H9 (cell line): ENCODE results near the gene SRP68. TPM values are rescaled to one million over a fixed set of nuclear protein-coding genes. Genes with fewer than 3 reads are reported as not detected.

Experiments used
- DNase-seq: peaks from one replicate; pipeline ENCODE4 v3.0.0-alpha.2; 2017
- H2AFZ ChIP-seq: one replicate; pipeline ENCODE4 v1.6.1; 2013; ENCODE audit warnings: mild to moderate bottlenecking, low read length, control low read depth, moderate library complexity
- H2AK5ac ChIP-seq: 2 replicates; pipeline ENCODE4 v1.6.1; 2013; ENCODE audit warnings: low read length, control low read depth, mixed read lengths; ENCODE audit not compliant: insufficient read length
- H2BK120ac ChIP-seq: one replicate; pipeline ENCODE4 v1.6.1; 2013; ENCODE audit warnings: low read depth, mild to moderate bottlenecking, low read length, control low read depth, inconsistent platforms; ENCODE audit not compliant: poor library complexity, severe bottlenecking
- H2BK12ac ChIP-seq: 2 replicates; pipeline ENCODE4 v1.6.1; 2013; ENCODE audit warnings: low read length, control low read depth, mixed read lengths, low read depth; ENCODE audit not compliant: insufficient read length
- H2BK15ac ChIP-seq: 2 replicates; pipeline ENCODE4 v1.6.1; 2013; ENCODE audit warnings: low read depth, low read length, control low read depth
- H2BK20ac ChIP-seq: one replicate; pipeline ENCODE4 v1.6.1; 2013; ENCODE audit warnings: low read depth, mild to moderate bottlenecking, low read length, control low read depth, inconsistent platforms; ENCODE audit not compliant: poor library complexity, severe bottlenecking
- H2BK5ac ChIP-seq: 2 replicates; pipeline ENCODE4 v1.6.1; 2013; ENCODE audit warnings: low read length, control low read depth, mixed read lengths; ENCODE audit not compliant: insufficient read length
- H3K14ac ChIP-seq: 2 replicates; pipeline ENCODE4 v1.6.1; 2013; ENCODE audit warnings: low read length, control low read depth; ENCODE audit not compliant: insufficient read depth
- H3K18ac ChIP-seq: 2 replicates; pipeline ENCODE4 v1.6.1; 2013; ENCODE audit warnings: low read depth, mild to moderate bottlenecking, mixed read lengths, low read length, control low read depth; ENCODE audit not compliant: insufficient read length
- H3K23ac ChIP-seq: 2 replicates; pipeline ENCODE4 v1.6.1; 2013; ENCODE audit warnings: low read length, control low read depth, mixed read lengths, low read depth; ENCODE audit not compliant: insufficient read length
- H3K23me2 ChIP-seq: 2 replicates; pipeline ENCODE4 v1.6.1; 2013; ENCODE audit warnings: low read depth, mild to moderate bottlenecking, mixed read lengths, low read length, control low read depth; ENCODE audit not compliant: insufficient read length, poor library complexity, severe bottlenecking
- H3K27ac ChIP-seq: 2 replicates; pipeline ENCODE4 v1.5.1; 2013; ENCODE audit warnings: low read length, control low read depth, mixed read lengths, low read depth; ENCODE audit not compliant: insufficient read length
- H3K27me3 ChIP-seq: 2 replicates; pipeline ENCODE4 v1.6.1; 2013; ENCODE audit warnings: low read length, control low read depth, inconsistent platforms; ENCODE audit not compliant: insufficient read depth
- H3K4ac ChIP-seq: 2 replicates; pipeline ENCODE4 v1.6.1; 2013; ENCODE audit warnings: low read depth, mild to moderate bottlenecking, control low read depth, inconsistent platforms, low read length, moderate library complexity
- H3K4me1 ChIP-seq: 2 replicates; pipeline ENCODE4 v1.6.1; 2013; ENCODE audit warnings: low read length, control low read depth, inconsistent platforms; ENCODE audit not compliant: insufficient read depth
- H3K4me2 ChIP-seq: 2 replicates; pipeline ENCODE4 v1.6.1; 2013; ENCODE audit warnings: low read length, control low read depth, mixed read lengths; ENCODE audit not compliant: insufficient read length, insufficient read depth
- H3K56ac ChIP-seq: 2 replicates; pipeline ENCODE4 v1.6.1; 2013; ENCODE audit warnings: low read depth, mild to moderate bottlenecking, mixed read lengths, low read length, control low read depth; ENCODE audit not compliant: insufficient read length
- H3K79me1 ChIP-seq: 2 replicates; pipeline ENCODE4 v1.6.1; 2013; ENCODE audit warnings: low read depth, mild to moderate bottlenecking, moderate library complexity, low read length, control low read depth, inconsistent platforms; ENCODE audit not compliant: insufficient read depth, poor library complexity, severe bottlenecking
- H3K79me2 ChIP-seq: 2 replicates; pipeline ENCODE4 v1.6.1; 2013; ENCODE audit warnings: low read length, control low read depth, inconsistent platforms; ENCODE audit not compliant: insufficient read depth
- H3K9ac ChIP-seq: 2 replicates; pipeline ENCODE4 v1.6.1; 2013; ENCODE audit warnings: low read length, control low read depth, mixed read lengths; ENCODE audit not compliant: insufficient read length; ENCODE audit errors: extremely low read depth
- H3K9me3 ChIP-seq: one replicate; pipeline ENCODE4 v1.6.1; 2013; ENCODE audit warnings: low read depth, low read length, inconsistent platforms; ENCODE audit not compliant: control insufficient read depth
- H3T11ph ChIP-seq: one replicate; pipeline ENCODE4 v1.6.1; 2013; ENCODE audit warnings: mild to moderate bottlenecking, low read length, control low read depth, inconsistent platforms
- H4K20me1 ChIP-seq: one replicate; pipeline ENCODE4 v1.6.1; 2013; ENCODE audit not compliant: control insufficient read depth, insufficient read length, insufficient read depth
- H4K5ac ChIP-seq: 2 replicates; pipeline ENCODE4 v1.6.1; 2013; ENCODE audit warnings: low read depth, mild to moderate bottlenecking, mixed read lengths, low read length, control low read depth; ENCODE audit not compliant: insufficient read length
- H4K8ac ChIP-seq: replicated peaks from 2 replicates; pipeline ENCODE4 v1.6.1; 2013; ENCODE audit warnings: low read length, control low read depth, mixed read lengths, low read depth; ENCODE audit not compliant: insufficient read length
- H4K91ac ChIP-seq: 2 replicates; pipeline ENCODE4 v1.6.1; 2013; ENCODE audit warnings: low read depth, mild to moderate bottlenecking, moderate library complexity, mixed read lengths, low read length, control low read depth; ENCODE audit not compliant: insufficient read length
- H3K27ac Mint-ChIP-seq, 3 experiments: 2 replicates in 2 of 3; 3 replicates in 1 of 3; pipeline ENCODE4 v1.8.0; 2020 to 2021; ENCODE audit warnings: mixed read lengths in 3 of 3, mild to moderate bottlenecking in 1 of 3, moderate library complexity in 1 of 3
- H3K27me3 Mint-ChIP-seq: 2 replicates; pipeline ENCODE4 v1.8.0; 2021; ENCODE audit warnings: low read depth, mild to moderate bottlenecking, moderate library complexity, mixed read lengths
- H3K36me3 Mint-ChIP-seq, 3 experiments: 2 replicates in 2 of 3; 3 replicates in 1 of 3; pipeline ENCODE4 v1.8.0; 2020 to 2021; ENCODE audit warnings: low read depth in 3 of 3, mixed read lengths in 3 of 3; ENCODE audit not compliant: insufficient read depth in 1 of 3
- H3K4me1 Mint-ChIP-seq, 2 experiments: 2 replicates each; pipeline ENCODE4 v1.8.0; 2020; ENCODE audit warnings: mixed read lengths in 2 of 2
- H3K4me3 Mint-ChIP-seq, 2 experiments: 2 replicates in 1 of 2; 3 replicates in 1 of 2; pipeline ENCODE4 v1.8.0; 2020 to 2021; ENCODE audit warnings: mild to moderate bottlenecking in 2 of 2, mixed read lengths in 2 of 2, moderate library complexity in 1 of 2
- H3K9me3 Mint-ChIP-seq, 2 experiments: 2 replicates in 1 of 2; 3 replicates in 1 of 2; pipeline ENCODE4 v1.8.0; 2020; ENCODE audit warnings: mild to moderate bottlenecking in 2 of 2, mixed read lengths in 2 of 2, moderate library complexity in 1 of 2
- CTCF ChIP-seq: fragments of 200-600 bp; sonication (generic); conservative IDR thresholded peaks from 3 replicates; pipeline ENCODE4 v1.8.0; 2021; ENCODE audit warnings: antibody characterized with exemption, mild to moderate bottlenecking
- WGBS: extraction: QIAGEN DNeasy Blood & Tissue Kit; methylation state at CpG from one replicate; pipeline ENCODE4 v1.1.7; 2013; ENCODE audit warnings: missing lambda C conversion rate, low lambda C conversion rate, mixed read lengths; ENCODE audit not compliant: insufficient read length; ENCODE audit errors: extremely low coverage; 5-methylcytosine and 5-hydroxymethylcytosine counted together
- total RNA-seq: library from RNA; stranded (reverse); gene quantifications from 2 replicates; pipeline ENCODE4 v1.2.1, GENCODE V29; 2021

The SRP68 gene
- total RNA-seq, 1 experiment from 2014 or later: 86.1 TPM

GRCh38 chr17:76115138-76115754 lies 42.9 kb upstream of the SRP68 start:
- H3K27ac Mint-ChIP-seq: no peak overlapping the region
- no peak overlapping the region for H2BK5ac ChIP-seq
- no peaks in the 10 kb centered on the region for H3K27me3 ChIP-seq
- no peaks in the 10 kb centered on the region for H3K79me1 ChIP-seq
- H3K18ac ChIP-seq: no peak overlapping the region
- DNase-seq: no peak
- H4K5ac ChIP-seq: no peak overlapping the region
- no peak overlapping the region for H2BK15ac ChIP-seq
- H3K4me1 ChIP-seq: no peaks in the 10 kb centered on the region; the same call in 1 of the 2 replicates
- no peak overlapping the region for H3K14ac ChIP-seq
- peaks cover 2 to 5% of the 10 kb centered on the region in 2 experiments; a peak in 2 of 5 replicates for H3K9me3 Mint-ChIP-seq
- no peak overlapping the region for H3K23ac ChIP-seq
- no peaks in the 10 kb centered on the region; a peak in 1 of 7 replicates for H3K36me3 Mint-ChIP-seq
- H2BK20ac ChIP-seq: no peak overlapping the region
- no peak overlapping the region for H2AK5ac ChIP-seq
- no peak overlapping the region for H3T11ph ChIP-seq
- H3K4me2 ChIP-seq: no peak overlapping the region
- H2BK120ac ChIP-seq: no peak overlapping the region
- no peak overlapping the region for H4K91ac ChIP-seq
- WGBS: no CpG with 5 or more reads among the region's 7 CpGs
- H4K20me1 ChIP-seq: no peaks in the 10 kb centered on the region
- H3K56ac ChIP-seq: no peak overlapping the region
- H2AFZ ChIP-seq: no peak overlapping the region
- TF ChIP-seq CTCF: no peak
- H3K4me3 Mint-ChIP-seq: no peak overlapping the region
- H4K8ac ChIP-seq: no peak overlapping the region
- no peak overlapping the region for H2BK12ac ChIP-seq
- no peak overlapping the region for H3K27ac ChIP-seq
- peaks cover 3% of the 10 kb centered on the region for H3K27me3 Mint-ChIP-seq
- H3K9me3 ChIP-seq: no peaks in the 10 kb centered on the region
- no peaks in the 10 kb centered on the region for H3K23me2 ChIP-seq
- no peak overlapping the region for H3K9ac ChIP-seq
- peaks cover 13 to 14% of the 10 kb centered on the region in 2 experiments for H3K4me1 Mint-ChIP-seq
- no peak overlapping the region for H3K4ac ChIP-seq
- no peaks in the 10 kb centered on the region for H3K79me2 ChIP-seq
